K562 (cell line): ENCODE data around the gene PREX1. TPM values are rescaled to one million over a fixed set of nuclear protein-coding genes. Genes with fewer than 3 reads are reported as not detected.

Experiments
- ATAC-seq: fragments of 200-7000 bp; cut with Tn5 transposase; 3 replicates; pipeline ENCODE4 v1.9.1; 2020; ENCODE audit warnings: moderate library complexity
- BruUV-seq: library from RNA; stranded (reverse); fragments of 400-500 nt; replicated peaks from 2 replicates; lab custom pipeline; 2021; lab: Mats Ljungman, UMichigan
- CTCF ChIA-PET: fragments of 300-600 bp; formaldehyde crosslinking; extraction: SDS; loops from one replicate; lab custom pipeline; 2021; ENCODE audit warnings: low intra/inter-chr PET ratio; lab: Yijun Ruan, JAX
- POLR2A ChIA-PET: fragments of 300-600, 350-650 bp; sonication (Branson Sonifier 250); formaldehyde crosslinking; extraction: SDS; loops from one replicate; lab custom pipeline; 2021; ENCODE audit warnings: antibody characterized with exemption, inconsistent platforms; lab: Yijun Ruan, JAX
- DNase-seq, 4 experiments: peaks; one replicate each; pipeline versions ENCODE4 v3.0.0 to v3.0.0-alpha.2; 2011 to 2018; ENCODE audit warnings: low spot score in 3 of 4, mixed read lengths in 3 of 4; ENCODE audit errors: extremely low read depth in 1 of 4
- FAIRE-seq: peaks from 2 replicates; lab custom pipeline; 2011; peaks lifted over from hg19 to GRCh38; lab: Jason Lieb, UNC
- H2AFZ ChIP-seq: 2 replicates; pipeline ENCODE4 v1.6.0; 2011; ENCODE audit warnings: low read depth, low read length, control low read depth, inconsistent platforms
- H3K27ac ChIP-seq: fragments of 200-600 bp; 3 replicates; pipeline ENCODE4 v1.8.0; 2011; ENCODE audit warnings: low read depth, mild to moderate bottlenecking, control low read depth, inconsistent platforms, low read length, moderate library complexity, mixed read lengths; ENCODE audit errors: extremely low read depth
- H3K27me3 ChIP-seq, 2 experiments: fragments of 300-600 bp in 1 of 2; 2 replicates in 1 of 2; 3 replicates in 1 of 2; pipeline versions ENCODE4 v1.6.0 to v1.8.0; 2011; ENCODE audit warnings: inconsistent platforms in 2 of 2, low read length in 2 of 2, mild to moderate bottlenecking in 1 of 2, mixed read lengths in 1 of 2, moderate library complexity in 1 of 2; ENCODE audit not compliant: control insufficient read depth in 2 of 2, insufficient read depth in 2 of 2
- H3K36me3 ChIP-seq: fragments of 300-600 bp; 3 replicates; pipeline ENCODE4 v1.8.0; 2011; ENCODE audit warnings: mild to moderate bottlenecking, low read length, inconsistent platforms; ENCODE audit not compliant: control insufficient read depth, insufficient read depth
- H3K4me1 ChIP-seq, 2 experiments: fragments of 200-600 bp in 1 of 2; replicated peaks in 1 of 2; 2 replicates in 1 of 2; 3 replicates in 1 of 2; pipeline versions ENCODE4 v1.5.1 to v1.8.0; 2011; ENCODE audit warnings: inconsistent platforms in 2 of 2, low read length in 2 of 2, mild to moderate bottlenecking in 1 of 2, mixed read lengths in 1 of 2, moderate library complexity in 1 of 2; ENCODE audit not compliant: control insufficient read depth in 2 of 2, insufficient read depth in 2 of 2
- H3K4me2 ChIP-seq: 2 replicates; pipeline ENCODE4 v1.6.1; 2011; ENCODE audit warnings: low read length, control low read depth, inconsistent platforms, mixed read lengths; ENCODE audit not compliant: insufficient read depth
- H3K4me3 ChIP-seq: fragments of 200-600 bp; sonication (generic), shearing (Covaris generic); 2 replicates; pipeline ENCODE4 v1.5.1; 2016; ENCODE audit warnings: control low read depth, inconsistent platforms
- H3K79me2 ChIP-seq: fragments of 200-600 bp; 3 replicates; pipeline ENCODE4 v1.8.0; 2011; ENCODE audit warnings: low read length, inconsistent platforms; ENCODE audit not compliant: control insufficient read depth, insufficient read depth
- H3K9ac ChIP-seq, 2 experiments: 2 replicates each; pipeline versions ENCODE4 v1.6.0 to v1.6.1; 2011; ENCODE audit warnings: low read depth in 2 of 2, low read length in 2 of 2, control low read depth in 1 of 2, inconsistent platforms in 1 of 2, mild to moderate bottlenecking in 1 of 2, mixed read lengths in 1 of 2; ENCODE audit not compliant: insufficient read depth in 1 of 2
- H3K9me1 ChIP-seq: one replicate; pipeline ENCODE4 v1.6.0; 2011; ENCODE audit warnings: inconsistent platforms, mild to moderate bottlenecking, low read length, moderate library complexity; ENCODE audit not compliant: control insufficient read depth, insufficient read depth
- H3K9me3 ChIP-seq: replicated peaks from 2 replicates; pipeline ENCODE4 v1.5.1; 2011; ENCODE audit warnings: low read depth, low read length, inconsistent platforms; ENCODE audit not compliant: control insufficient read depth, insufficient read depth
- H4K20me1 ChIP-seq: replicated peaks from 2 replicates; pipeline ENCODE4 v1.6.1; 2011; ENCODE audit warnings: low read length, inconsistent platforms, mixed read lengths; ENCODE audit not compliant: control insufficient read depth, insufficient read depth
- HINFP ChIP-seq: fragments of 450-650 bp; conservative IDR thresholded peaks from 2 replicates; pipeline ENCODE4 v1.6.1; 2016; ENCODE audit warnings: missing genetic modification characterization, low read depth, mild to moderate bottlenecking, control low read depth, missing compliant biosample characterization
- ZBTB11 ChIP-seq, 3 experiments: fragments of 200-800 bp in 1 of 3; fragments of 250-450 bp in 1 of 3; fragments of 450-650 bp in 1 of 3; sonication (Bioruptor Pico) in 1 of 3; sonication (Bioruptor generic) in 1 of 3; formaldehyde crosslinking in 1 of 3; IDR thresholded peaks; 2 replicates each; pipeline versions ENCODE4 v1.6.1 to v1.8.0; 2016 to 2022; ENCODE audit warnings: mild to moderate bottlenecking in 2 of 3, missing genetic modification characterization in 2 of 3, missing compliant biosample characterization in 1 of 3, moderate library complexity in 1 of 3
- whole genome bisulfite sequencing: fragments of 100-300 bp; shearing (Covaris generic); methylation state at CpG from one replicate; pipeline ENCODE4 v1.1.6; 2016; ENCODE audit warnings: low coverage, mixed read lengths; ENCODE audit not compliant: insufficient coverage; ENCODE audit errors: missing lambda C conversion rate; 5-methylcytosine and 5-hydroxymethylcytosine counted together
- in situ Hi-C: fragments of 300-500 bp; cut with MboI; formaldehyde crosslinking; loops from 4 replicates; pipeline ENCODE4 v1.15.0; 2018; ENCODE audit warnings: inconsistent platforms, mixed read lengths
- intact Hi-C: fragments of 100-400 bp; cut with micrococcal nuclease; formaldehyde crosslinking; loops from 2 replicates; pipeline ENCODE4 v1.14.2; 2022
- polyA plus RNA-seq, 8 experiments: library from polyadenylated mRNA; depleted of rRNA in 4 of 8; stranded (reverse) in 5 of 8; unstranded in 3 of 8; fragments of >200 nt; fragmentation: Nextera tagmentation in 2 of 8; fragmentation: Illumina TruSeq in 1 of 8; extraction: Ambion mirVana in 2 of 8; extraction: Trizol in 1 of 8; gene quantifications; 2 replicates each; pipeline versions ENCODE4 v1.2.1 to v1.2.3, GENCODE V29; 2011 to 2014; ENCODE audit warnings: inconsistent platforms in 1 of 8, missing spikeins in 1 of 8
- total RNA-seq, 7 experiments: library from RNA; depleted of rRNA in 6 of 7; stranded (reverse); fragments of >200 nt in 6 of 7; fragmentation: Illumina TruSeq in 2 of 7; extraction: Trizol in 2 of 7; gene quantifications; 2 replicates each; pipeline versions ENCODE4 v1.2.1 to v1.2.3, GENCODE V29; 2011 to 2021; ENCODE audit warnings: low replicate concordance in 1 of 7

The PREX1 gene
- total and polyA plus RNA-seq, 9 of the 15 experiments (the other 6 are each of a cell fraction or from before 2014, with no cell fraction given): 0.37 to 10.4 (median 4.8) TPM

GRCh38 chr20:48683467-48684175 lies 144.2 kb downstream of the PREX1 start:
- Histone ChIP-seq H3K9me1 (no peaks in the 10 kb centered on the region), H3K9me3 (no peaks in the 10 kb centered on the region), H3K27ac (no peak overlapping the region), H3K79me2 (no peaks in the 10 kb centered on the region), H2AFZ (no peak overlapping the region), H3K4me1 (peaks cover 21 to 32% of the 10 kb centered on the region in 2 experiments), H3K36me3 (peaks cover 2% of the 10 kb centered on the region; the same call in 1 of the 3 replicates), H3K4me3 (no peak overlapping the region), H4K20me1 (peaks cover 28% of the 10 kb centered on the region), H3K4me2 (no peak overlapping the region), H3K9ac (no peak overlapping the region), H3K27me3 (no peaks in the 10 kb centered on the region; a peak in 1 of 5 replicates)
- BruUV-seq: no TSS peak
- in situ Hi-C loops: no loop called here
- POLR2A ChIA-PET: interaction anchor here (0.7 to 1.3 kb wide), 6 partner anchors 11 to 170 kb away, joined by 3 to 4 read pairs (median 3); no protein-coding TSS in a partner anchor
- no peak for FAIRE-seq
- no peak for DNase-seq
- 58% methylated on average over 12 of the region's 12 CpGs for WGBS
- ATAC-seq: no peak
- intact Hi-C loops: no loop called here
- CTCF ChIA-PET: no interaction called here
- no peak for TF ChIP-seq HINFP (tag)
- TF ChIP-seq ZBTB11 (CRISPR knock-in tag; IDR thresholded peaks at IDR 0.05): peak in 1 of 3 experiments; percentile 10; a peak in 1 of 6 replicates
- TF ChIP-seq, all 486 proteins: peak for 1
